ENCODE data around the gene SREBF1. TPM values are rescaled to one million over a fixed set of nuclear protein-coding genes. Genes with fewer than 3 reads are reported as not detected.

Gene SREBF1
- total RNA-seq, 1 donor from 2014 or later: 132 TPM

- peak overlapping the region; percentile 89 for H3K27ac Mint-ChIP-seq (ENCODE audit: unreplicated experiment)
- H3K4me3 Mint-ChIP-seq: peak overlapping the region; percentile 67
- peaks cover 9% of the 10 kb centered on the region for H3K36me3 Mint-ChIP-seq (ENCODE audit: low read depth)
- no peak for DNase-seq (ENCODE audit: low read depth, low spot score)
- no peak for TF ChIP-seq CTCF (conservative IDR thresholded peaks at IDR 0.05)
- H3K9me3 Mint-ChIP-seq: no peaks in the 10 kb centered on the region
- peaks cover 53% of the 10 kb centered on the region for H3K4me1 Mint-ChIP-seq
- H3K27me3 Mint-ChIP-seq (ENCODE audit: low read depth): peaks cover 11% of the 10 kb centered on the region
Observed at GRCh38 chr17:17819561-17819995, 17.2 kb downstream of the SREBF1 start.

GRCh38 chr17:17819111-17819510, 17.7 kb downstream of the SREBF1 start:
- Mint-ChIP-seq H3K36me3 (ENCODE audit: low read depth) (peaks cover 9% of the 10 kb centered on the region), H3K4me3 (peak overlapping the region; percentile 73), H3K27me3 (ENCODE audit: low read depth) (peaks cover 11% of the 10 kb centered on the region), H3K27ac (ENCODE audit: unreplicated experiment) (no peak overlapping the region), H3K4me1 (peaks cover 49% of the 10 kb centered on the region), H3K9me3 (no peaks in the 10 kb centered on the region)
- TF ChIP-seq CTCF (conservative IDR thresholded peaks at IDR 0.05): no peak
- DNase-seq (ENCODE audit: low read depth, low spot score): no peak

- DNase-seq (ENCODE audit: low read depth, low spot score): no peak
- Mint-ChIP-seq H3K9me3 (no peaks in the 10 kb centered on the region), H3K4me3 (peak overlapping the region; percentile 73), H3K27ac (ENCODE audit: unreplicated experiment) (no peak overlapping the region), H3K27me3 (ENCODE audit: low read depth) (peaks cover 10% of the 10 kb centered on the region), H3K36me3 (ENCODE audit: low read depth) (peaks cover 9% of the 10 kb centered on the region), H3K4me1 (peaks cover 42% of the 10 kb centered on the region)
- no peak for TF ChIP-seq CTCF (conservative IDR thresholded peaks at IDR 0.05)
Observed at GRCh38 chr17:17818088-17818526, 18.7 kb downstream of the SREBF1 start.

- H3K4me3 Mint-ChIP-seq: peak overlapping the region; percentile 73
- TF ChIP-seq CTCF (conservative IDR thresholded peaks at IDR 0.05): no peak
- H3K27me3 Mint-ChIP-seq (ENCODE audit: low read depth): peaks cover 10% of the 10 kb centered on the region
- H3K27ac Mint-ChIP-seq (ENCODE audit: unreplicated experiment): no peak overlapping the region
- no peak for DNase-seq (ENCODE audit: low read depth, low spot score)
- no peaks in the 10 kb centered on the region for H3K9me3 Mint-ChIP-seq
- H3K36me3 Mint-ChIP-seq (ENCODE audit: low read depth): peaks cover 9% of the 10 kb centered on the region
- H3K4me1 Mint-ChIP-seq: peaks cover 37% of the 10 kb centered on the region
Observed at GRCh38 chr17:17817552-17817947, 19.2 kb downstream of the SREBF1 start.

- Mint-ChIP-seq H3K27ac (ENCODE audit: unreplicated experiment) (no peak overlapping the region), H3K4me1 (peaks cover 35% of the 10 kb centered on the region), H3K9me3 (no peaks in the 10 kb centered on the region), H3K27me3 (ENCODE audit: low read depth) (peaks cover 14% of the 10 kb centered on the region), H3K4me3 (peak overlapping the region; percentile 73), H3K36me3 (ENCODE audit: low read depth) (peaks cover 9% of the 10 kb centered on the region)
- no peak for DNase-seq (ENCODE audit: low read depth, low spot score)
- TF ChIP-seq CTCF (conservative IDR thresholded peaks at IDR 0.05): no peak
Observed at GRCh38 chr17:17816831-17817551, 19.8 kb downstream of the SREBF1 start.
